Epithelial cell of prostate (primary cell): ENCODE data around the gene ARIH1.
"Not testable (repeated sequence)": the region's sequence is repeated elsewhere in the genome, so short reads cannot be mapped to it uniquely, and the experiment has no call there.

ENCODE experiments used
- DNase-seq: peaks from one replicate; pipeline ENCODE4 v3.0.0-alpha.2; 2011; ENCODE audit warnings: low read depth, low spot score
- H3K27ac ChIP-seq: fragments of 450-650 bp; 2 replicates; pipeline ENCODE4 v1.5.1; 2017; ENCODE audit warnings: mild to moderate bottlenecking

ARIH1 gene

GRCh38 chr15:72648631-72649253 lies 174.6 kb downstream of the ARIH1 start:
- not testable (repeated sequence) for H3K27ac ChIP-seq, DNase-seq
